ENCODE data around the gene OBSCN.
"Not testable (repeated sequence)": the region's sequence is repeated elsewhere in the genome, so short reads cannot be mapped to it uniquely, and the experiment has no call there.

The OBSCN gene

GRCh38 chr1:228264090-228264829, 56.4 kb downstream of the OBSCN start:
- DNase-seq, result no peak

DNA sequence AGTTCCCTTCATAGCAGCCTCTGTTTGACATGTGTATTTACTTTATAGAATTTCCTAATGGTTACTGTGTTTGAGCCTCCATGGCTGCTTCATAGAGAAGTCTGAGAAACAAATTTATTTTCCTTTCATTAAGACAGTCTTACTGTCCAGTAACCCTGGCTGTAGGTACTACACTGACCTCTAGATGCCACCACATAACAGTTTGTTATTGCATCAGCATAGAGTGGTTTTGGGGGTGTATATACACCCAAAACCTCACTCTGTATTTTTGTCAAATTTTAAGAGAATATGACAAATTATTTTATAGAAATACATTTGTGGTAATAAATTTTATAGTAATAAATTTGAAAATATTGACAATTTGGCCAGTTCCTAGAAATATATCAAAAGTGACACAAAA, 57.3 kb downstream of the OBSCN start:
- DNase-seq, result no peak

DNA sequence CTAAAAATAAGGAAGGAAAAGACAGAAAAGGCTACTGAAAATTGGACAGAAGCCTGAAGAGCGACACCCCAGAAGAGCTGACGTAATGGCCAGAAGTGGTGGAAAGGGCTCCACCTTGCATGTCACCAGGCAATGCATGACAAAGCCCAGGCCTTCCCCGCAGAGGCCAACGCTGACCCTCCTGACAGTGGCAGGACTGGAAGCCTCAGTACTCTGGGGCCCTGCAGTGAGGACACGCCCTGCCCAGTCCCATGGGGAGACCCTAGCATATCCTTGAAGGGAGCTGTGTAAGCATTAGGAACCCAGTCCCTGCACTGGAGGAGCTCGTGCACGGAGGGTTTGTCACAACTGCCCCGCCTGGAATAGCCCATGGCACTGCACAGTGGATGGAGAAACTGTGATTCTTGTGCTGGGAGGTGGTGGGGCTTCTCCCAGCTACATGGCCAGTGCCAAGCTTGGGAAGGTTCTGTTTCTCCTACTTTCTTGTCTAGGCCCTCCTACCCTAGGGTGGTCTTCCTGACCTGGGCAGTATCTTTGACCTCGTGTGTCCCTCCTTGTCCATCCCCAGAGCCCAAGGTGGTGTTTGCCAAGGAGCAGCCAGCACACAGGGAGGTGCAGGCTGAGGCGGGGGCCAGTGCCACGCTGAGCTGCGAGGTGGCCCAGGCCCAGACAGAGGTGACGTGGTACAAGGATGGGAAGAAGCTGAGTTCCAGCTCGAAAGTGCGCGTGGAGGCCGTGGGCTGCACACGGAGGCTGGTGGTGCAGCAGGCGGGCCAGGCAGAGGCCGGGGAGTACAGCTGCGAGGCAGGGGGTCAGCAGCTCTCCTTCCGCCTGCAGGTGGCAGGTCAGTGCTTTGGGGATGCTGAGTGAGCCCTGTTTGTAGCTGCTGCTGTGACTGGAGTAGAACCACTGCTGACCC, 60.4 kb downstream of the OBSCN start:
- no peak for DNase-seq

GRCh38 chr1:228268881-228269265, 61.0 kb downstream of the OBSCN start:
- DNase-seq, result no peak

GRCh38 chr1:228269431-228269830, 61.6 kb downstream of the OBSCN start:
- DNase-seq, result not testable (repeated sequence)

- no peak for DNase-seq
Measured at GRCh38 chr1:228270032-228270431, 62.2 kb downstream of the OBSCN start.

DNA sequence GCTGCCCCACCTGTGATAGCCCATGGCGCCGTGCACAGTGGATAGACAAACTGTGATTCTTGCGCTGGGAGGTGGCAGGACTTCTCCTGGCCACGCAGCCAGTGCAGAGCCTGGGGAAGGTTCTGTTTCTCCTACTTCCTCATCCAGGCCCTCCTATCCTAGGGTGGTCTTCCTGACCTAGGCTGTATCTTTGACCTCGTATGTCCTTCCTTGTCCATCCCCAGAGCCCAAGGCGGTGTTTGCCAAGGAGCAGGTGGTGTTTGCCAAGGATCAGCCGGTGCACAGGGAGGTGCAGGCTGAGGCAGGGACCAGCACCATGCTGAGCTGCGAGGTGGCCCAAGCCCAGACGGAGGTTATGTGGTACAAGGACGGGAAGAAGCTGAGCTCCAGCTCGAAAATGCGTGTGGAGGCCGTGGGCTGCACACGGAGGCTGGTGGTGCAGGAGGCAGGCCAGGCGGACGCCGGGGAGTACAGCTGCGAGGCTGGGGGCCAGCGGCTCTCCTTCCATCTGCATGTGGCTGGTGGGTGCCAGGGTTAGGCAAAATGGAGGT, 63.9 kb downstream of the OBSCN start:
- no peak for DNase-seq

DNA sequence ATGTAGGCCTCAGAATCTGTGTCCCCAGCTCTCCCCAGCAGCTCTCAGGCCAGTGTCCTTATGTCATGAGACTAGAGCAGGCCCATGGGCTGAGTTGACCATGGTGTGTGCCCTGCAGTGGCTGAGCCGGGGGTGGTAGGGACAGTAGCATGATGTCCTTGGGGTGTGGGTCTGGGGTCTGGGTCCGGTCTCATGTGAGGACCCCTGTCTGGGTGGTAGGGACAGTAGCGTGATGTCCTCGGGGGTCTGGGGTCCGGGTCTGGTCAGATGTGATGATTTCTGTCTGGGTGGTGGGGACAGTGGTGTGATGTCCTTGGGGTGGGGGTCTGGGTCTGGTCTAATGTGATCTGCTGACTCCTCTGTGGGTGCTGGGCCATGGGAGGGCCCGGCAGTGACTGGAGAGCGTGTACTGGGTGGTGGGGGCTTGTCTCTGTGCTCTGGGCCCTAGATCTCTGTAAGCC, 64.5 kb downstream of the OBSCN start:
- DNase-seq, result no peak

DNA sequence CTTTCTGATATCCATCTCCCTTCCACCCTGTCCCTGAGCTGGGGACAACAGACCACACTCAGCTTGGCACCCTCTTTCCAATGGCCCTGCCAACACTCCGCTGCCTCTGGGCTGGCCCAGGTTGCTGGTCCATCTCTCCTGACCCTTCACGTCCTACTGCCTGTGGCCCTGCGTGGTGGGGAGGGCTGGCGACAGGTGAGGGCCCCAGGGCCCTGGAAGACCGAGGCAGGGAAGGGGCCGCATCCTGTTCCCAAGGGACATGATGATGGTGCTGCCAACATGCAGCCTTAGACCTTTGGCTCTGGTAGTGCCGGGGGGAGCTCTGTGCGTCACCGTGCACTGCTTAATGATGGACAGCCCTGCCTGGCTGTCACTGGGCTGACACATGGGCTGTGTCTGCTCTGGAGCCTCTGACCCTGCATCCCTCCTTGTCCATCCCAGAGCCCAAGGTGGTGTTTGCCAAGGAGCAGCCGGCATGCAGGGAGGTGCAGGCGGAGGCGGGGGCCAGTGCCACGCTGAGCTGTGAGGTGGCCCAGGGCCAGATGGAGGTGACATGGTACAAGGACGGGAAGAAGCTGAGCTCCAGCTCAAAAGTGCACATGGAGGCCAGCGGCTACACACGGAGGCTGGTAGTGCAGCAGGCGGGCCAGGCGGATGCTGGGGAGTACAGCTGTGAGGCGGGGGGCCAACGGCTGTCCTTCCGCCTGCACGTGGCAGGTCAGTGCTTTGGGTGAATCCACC, 65.2 kb downstream of the OBSCN start:
- no peak for DNase-seq

DNA sequence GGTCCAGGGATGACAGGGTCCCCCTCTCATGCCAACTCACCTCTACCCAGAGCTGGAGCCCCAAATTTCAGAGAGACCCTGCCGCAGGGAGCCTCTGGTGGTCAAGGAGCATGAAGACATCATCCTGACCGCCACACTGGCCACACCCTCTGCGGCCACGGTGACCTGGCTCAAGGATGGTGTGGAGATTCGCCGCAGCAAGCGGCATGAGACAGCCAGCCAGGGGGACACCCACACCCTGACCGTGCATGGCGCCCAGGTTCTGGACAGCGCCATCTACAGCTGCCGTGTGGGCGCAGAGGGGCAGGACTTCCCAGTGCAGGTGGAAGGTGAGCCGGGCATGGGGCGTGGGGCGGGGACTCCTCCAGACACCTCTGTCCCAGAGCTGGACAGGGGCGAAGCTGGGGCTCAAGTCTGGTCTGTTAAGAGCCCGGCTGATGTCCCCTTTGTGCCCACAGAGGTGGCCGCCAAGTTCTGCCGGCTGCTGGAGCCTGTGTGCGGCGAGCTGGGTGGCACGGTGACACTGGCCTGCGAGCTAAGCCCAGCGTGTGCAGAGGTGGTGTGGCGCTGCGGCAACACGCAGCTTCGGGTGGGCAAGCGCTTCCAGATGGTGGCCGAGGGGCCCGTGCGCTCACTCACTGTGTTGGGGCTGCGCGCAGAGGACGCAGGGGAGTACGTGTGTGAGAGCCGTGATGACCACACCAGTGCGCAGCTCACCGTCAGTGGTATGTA, 66.0 kb downstream of the OBSCN start:
- DNase-seq, result no peak

DNA sequence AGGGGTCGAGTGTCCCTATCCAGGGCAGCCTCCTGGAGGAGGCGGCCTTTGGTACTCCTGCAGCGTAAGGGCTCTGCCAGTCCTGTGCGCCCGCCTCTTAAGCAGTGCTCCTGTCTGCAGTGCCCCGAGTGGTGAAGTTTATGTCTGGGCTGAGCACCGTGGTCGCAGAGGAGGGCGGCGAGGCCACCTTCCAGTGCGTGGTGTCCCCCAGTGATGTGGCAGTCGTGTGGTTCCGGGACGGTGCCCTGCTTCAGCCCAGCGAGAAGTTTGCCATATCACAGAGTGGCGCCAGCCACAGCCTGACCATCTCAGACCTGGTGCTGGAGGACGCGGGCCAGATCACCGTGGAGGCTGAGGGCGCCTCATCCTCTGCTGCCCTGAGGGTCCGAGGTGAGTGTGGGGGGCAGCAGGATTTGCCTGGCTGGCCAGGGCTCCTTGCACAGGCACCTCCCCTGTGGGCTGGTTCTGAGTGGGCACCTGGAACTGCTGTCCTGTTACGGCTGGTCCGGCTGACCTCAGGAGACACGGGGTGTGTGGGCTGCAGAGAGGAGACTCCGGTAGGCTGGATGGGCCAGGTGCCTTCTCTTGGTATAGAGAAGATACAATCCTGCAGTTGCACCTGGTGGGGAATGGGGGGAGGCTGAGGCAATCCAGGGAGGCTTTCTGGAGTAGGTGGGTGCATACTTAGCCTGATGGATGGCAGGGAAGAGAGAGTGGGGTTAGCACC, 66.8 kb downstream of the OBSCN start:
- no peak for DNase-seq

GRCh38 chr1:228275179-228275429, 67.3 kb downstream of the OBSCN start:
- no peak for DNase-seq

DNA sequence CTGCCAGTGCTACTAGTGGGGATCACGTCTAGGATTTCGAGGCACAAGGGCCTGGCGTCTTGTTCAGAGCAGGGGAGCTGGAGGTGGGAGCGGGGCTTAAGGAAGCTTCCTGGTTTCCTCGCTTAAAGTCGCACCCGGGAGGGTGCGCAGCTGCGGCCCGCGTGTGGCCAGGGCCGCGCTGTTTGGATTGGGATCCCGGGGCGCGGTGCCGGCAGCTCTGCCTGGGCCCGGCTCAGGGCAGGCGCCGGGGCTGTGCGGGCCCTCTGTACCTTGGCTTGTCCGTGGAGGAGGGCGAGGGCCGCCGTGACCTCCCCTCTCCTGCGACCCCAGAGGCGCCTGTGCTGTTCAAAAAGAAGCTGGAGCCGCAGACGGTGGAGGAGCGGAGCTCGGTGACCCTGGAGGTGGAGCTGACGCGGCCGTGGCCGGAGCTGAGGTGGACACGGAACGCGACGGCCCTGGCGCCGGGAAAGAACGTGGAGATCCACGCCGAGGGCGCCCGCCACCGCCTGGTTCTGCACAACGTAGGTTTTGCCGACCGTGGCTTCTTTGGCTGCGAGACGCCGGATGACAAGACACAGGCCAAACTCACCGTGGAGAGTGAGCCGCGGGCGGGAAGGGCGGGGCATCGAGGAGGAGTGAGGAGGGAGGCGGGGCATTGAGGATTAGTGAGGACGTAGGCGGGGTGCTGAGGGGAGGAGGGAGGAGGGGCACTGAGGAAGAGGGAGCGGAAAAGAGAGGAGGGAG, 67.8 kb downstream of the OBSCN start:
- peak in 1 of 2 donors; percentile 78 for DNase-seq

DNA sequence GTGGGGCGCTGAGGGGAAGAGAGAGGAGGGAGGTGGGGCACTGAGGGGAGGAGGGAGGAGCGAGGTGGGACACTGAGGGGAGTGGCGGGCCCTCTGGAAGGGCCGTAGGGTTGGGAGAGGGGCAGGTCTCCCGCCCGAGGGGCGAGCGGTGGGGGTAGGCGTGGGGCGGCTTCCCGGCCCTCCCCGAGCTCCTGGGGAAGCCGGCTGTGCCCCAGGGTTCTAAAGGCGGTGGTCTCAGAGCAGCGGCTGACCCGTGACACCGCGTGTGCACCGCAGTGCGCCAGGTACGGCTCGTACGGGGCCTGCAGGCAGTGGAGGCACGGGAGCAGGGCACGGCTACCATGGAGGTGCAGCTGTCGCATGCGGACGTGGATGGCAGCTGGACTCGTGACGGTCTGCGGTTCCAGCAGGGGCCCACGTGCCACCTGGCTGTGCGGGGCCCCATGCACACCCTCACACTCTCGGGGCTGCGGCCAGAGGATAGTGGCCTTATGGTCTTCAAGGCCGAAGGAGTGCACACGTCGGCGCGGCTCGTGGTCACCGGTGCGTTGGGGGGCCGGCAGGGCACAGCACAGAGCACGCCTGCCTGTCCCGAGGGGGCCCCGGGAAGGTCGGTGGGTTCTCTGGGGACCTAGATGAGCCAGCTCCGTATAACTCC, 68.5 kb downstream of the OBSCN start:
- DNase-seq, result no peak

DNA sequence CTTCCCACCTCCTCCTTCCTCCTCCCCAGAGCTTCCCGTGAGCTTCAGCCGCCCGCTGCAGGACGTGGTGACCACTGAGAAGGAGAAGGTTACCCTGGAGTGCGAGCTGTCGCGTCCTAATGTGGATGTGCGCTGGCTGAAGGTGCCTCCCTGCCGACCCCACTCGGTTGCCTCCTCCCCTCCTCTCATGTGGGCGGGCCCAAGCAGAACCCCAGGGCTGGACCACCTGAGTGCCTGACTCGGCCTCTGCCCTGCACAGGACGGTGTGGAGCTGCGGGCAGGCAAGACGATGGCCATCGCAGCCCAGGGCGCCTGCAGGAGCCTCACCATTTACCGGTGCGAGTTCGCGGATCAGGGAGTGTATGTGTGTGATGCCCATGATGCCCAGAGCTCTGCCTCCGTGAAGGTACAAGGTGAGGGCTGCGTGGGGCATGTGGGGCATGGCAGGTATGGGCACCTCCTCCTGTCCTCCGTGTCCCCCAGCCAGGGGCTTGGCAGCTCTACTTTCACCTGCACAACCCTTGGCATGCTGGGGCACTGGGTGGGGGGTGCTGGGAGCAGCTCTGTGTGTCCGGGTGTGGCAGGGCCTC, 69.2 kb downstream of the OBSCN start:
- DNase-seq, result no peak

DNA sequence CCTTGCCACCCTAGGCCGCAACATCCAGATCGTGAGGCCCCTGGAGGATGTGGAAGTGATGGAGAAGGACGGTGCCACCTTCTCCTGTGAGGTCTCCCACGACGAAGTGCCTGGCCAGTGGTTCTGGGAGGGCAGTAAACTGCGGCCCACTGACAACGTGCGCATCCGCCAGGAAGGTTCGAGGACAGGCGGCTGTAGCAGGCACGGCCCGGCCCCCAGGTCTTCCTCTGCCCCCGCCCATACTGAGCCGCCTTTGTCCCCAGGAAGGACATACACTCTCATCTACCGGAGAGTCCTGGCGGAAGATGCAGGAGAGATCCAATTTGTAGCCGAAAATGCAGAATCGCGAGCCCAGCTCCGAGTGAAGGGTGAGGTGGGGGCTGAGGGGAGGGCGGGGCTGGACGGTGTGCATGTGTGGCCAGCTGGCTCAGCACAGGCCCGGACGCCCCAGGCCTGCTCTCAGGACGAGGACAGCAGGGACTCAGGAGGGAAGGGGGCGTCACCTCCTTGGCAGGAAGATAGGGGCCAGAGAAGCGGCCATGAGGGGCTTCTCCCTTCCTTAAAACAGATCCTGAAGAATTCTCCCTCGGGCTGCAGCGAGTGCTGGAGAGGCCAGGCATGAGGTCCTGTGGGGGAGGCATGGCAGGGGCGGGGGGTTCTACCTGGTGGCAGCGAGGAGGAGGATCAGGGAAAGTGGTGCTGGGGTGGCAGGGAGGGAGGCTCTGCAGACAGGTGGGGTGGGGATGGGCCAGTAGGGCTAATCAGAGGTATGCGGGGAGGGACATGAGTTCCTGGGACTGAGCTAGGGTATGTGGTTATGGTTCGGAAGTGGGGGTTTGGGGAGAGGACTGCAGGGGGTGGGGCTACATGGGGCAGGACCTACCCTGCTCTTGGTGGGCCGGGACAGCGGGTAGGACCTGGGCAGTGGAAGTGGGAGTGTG, 69.9 kb downstream of the OBSCN start:
- DNase-seq, result no peak

DNA sequence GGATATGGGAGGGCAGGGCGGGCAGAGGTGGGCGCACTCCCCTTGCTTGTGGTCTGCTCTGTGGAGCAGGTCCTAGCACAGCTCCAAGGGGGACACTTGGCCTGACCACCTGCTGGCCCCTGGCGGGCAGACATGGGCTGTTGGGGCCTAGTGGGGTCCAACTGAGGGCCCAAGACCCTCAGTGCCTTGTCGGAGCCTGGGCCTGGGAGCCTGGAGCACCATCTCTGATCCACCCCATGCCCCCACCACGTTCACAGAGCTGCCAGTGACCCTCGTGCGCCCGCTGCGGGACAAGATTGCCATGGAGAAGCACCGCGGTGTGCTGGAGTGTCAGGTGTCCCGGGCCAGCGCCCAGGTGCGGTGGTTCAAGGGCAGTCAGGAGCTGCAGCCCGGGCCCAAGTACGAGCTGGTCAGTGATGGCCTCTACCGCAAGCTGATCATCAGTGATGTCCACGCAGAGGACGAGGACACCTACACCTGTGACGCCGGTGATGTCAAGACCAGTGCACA, 70.6 kb downstream of the OBSCN start:
- DNase-seq, result no peak

GRCh38 chr1:228279011-228279721, 71.3 kb downstream of the OBSCN start:
- no peak for DNase-seq
